ENCODE measurements around the gene LGMN. TPM values are rescaled to one million over a fixed set of nuclear protein-coding genes. Genes with fewer than 3 reads are reported as not detected.

The LGMN gene
- total and polyA plus RNA-seq, 2 experiments from 2014 or later: 130 to 169 TPM

DNA sequence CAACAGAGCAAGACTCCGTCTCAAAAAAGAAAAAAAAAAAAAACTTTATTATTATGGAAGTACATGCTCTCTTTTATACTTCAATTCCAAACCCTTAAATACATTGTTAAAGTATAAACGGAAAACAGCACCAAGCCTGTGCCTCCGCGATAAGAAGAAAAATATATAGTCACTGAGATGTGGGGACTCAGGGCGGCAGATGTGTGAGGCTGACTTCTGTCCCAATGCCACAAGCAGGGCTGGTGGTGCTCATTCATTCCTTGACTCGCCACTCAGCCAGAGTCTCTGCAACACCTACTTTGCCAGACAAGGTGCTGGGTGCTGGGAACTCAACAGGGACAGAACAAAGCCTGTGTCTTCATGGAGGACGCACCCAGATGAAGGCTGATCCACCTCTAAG is 13.8 kb downstream of the LGMN start:
- 93% methylated on average over 7 of the region's 7 CpGs for WGBS (ENCODE audit: low lambda C conversion rate, missing lambda C conversion rate)

GRCh38 chr14:92733007-92733406 is 15.4 kb downstream of the LGMN start:
- no peak for TF ChIP-seq EZH2phosphoT487 (IDR thresholded peaks at IDR 0.05; ENCODE audit: low read depth, severe bottlenecking, unreplicated experiment)
- no peak for DNase-seq (ENCODE audit: low spot score)
- WGBS (ENCODE audit: low lambda C conversion rate, missing lambda C conversion rate): 73% methylated on average over 4 of the region's 4 CpGs

More for the DNA sequence above, 13.8 kb downstream of the LGMN start:
- Histone ChIP-seq H3K79me2 (peaks cover 28% of the 10 kb centered on the region), H3K27ac (no peak overlapping the region), H3K4me3 (no peak overlapping the region), H3K4me1 (ENCODE audit: insufficient read depth) (peaks cover 17% of the 10 kb centered on the region), H4K20me1 (ENCODE audit: insufficient read depth, poor library complexity, severe bottlenecking) (no peaks in the 10 kb centered on the region), H2AFZ (no peak overlapping the region), H3K9me2 (replicated peaks; ENCODE audit: insufficient read depth) (no peaks in the 10 kb centered on the region), H3K4me2 (no peak overlapping the region), H3K27me3 (no peaks in the 10 kb centered on the region), H3K36me3 (replicated peaks; ENCODE audit: insufficient read depth, low read depth) (no peaks in the 10 kb centered on the region), H3K9me3 (ENCODE audit: low read depth) (no peaks in the 10 kb centered on the region)
- TF ChIP-seq EZH2phosphoT487 (IDR thresholded peaks at IDR 0.05; ENCODE audit: low read depth, severe bottlenecking, unreplicated experiment) (no peak), EZH2 (IDR thresholded peaks at IDR 0.05; ENCODE audit: borderline replicate concordance) (no peak)
- TF ChIP-seq, protein P1, sequence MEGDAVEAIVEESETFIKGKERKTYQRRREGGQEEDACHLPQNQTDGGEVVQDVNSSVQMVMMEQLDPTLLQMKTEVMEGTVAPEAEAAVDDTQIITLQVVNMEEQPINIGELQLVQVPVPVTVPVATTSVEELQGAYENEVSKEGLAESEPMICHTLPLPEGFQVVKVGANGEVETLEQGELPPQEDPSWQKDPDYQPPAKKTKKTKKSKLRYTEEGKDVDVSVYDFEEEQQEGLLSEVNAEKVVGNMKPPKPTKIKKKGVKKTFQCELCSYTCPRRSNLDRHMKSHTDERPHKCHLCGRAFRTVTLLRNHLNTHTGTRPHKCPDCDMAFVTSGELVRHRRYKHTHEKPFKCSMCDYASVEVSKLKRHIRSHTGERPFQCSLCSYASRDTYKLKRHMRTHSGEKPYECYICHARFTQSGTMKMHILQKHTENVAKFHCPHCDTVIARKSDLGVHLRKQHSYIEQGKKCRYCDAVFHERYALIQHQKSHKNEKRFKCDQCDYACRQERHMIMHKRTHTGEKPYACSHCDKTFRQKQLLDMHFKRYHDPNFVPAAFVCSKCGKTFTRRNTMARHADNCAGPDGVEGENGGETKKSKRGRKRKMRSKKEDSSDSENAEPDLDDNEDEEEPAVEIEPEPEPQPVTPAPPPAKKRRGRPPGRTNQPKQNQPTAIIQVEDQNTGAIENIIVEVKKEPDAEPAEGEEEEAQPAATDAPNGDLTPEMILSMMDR (IDR thresholded peaks at IDR 0.05; ENCODE audit: poor library complexity): no peak
- DNase-seq (ENCODE audit: low spot score): no peak

DNA sequence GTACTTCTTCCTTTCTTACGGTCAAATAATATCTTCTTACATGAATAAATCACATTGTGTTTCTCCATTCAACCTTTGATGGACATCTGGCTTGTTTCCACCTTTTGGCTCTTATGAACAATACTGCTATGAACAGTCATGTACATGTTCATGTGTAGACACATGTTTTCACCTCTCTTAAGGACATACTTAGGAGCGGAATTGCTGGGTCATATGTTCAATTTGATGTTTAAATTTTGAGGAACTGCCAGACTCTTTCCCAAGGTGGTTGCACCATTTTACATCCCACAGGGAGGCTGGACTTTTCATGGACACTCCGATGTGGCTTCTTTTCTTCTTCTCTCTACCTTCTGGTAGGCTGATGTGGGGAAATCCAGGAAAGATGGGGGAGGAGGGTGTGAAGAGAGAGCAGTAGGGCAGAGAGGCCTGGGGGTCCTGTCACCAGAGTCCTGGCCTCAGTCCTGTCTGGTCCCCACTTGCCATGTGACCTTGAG is 16.8 kb downstream of the LGMN start:
- WGBS (ENCODE audit: low lambda C conversion rate, missing lambda C conversion rate): 98% methylated on average over 3 of the region's 3 CpGs
- H3K9me2 ChIP-seq (replicated peaks; ENCODE audit: insufficient read depth): no peaks in the 10 kb centered on the region
- TF ChIP-seq, protein P1 (IDR thresholded peaks at IDR 0.05; ENCODE audit: poor library complexity): no peak
- TF ChIP-seq EZH2phosphoT487 (IDR thresholded peaks at IDR 0.05; ENCODE audit: low read depth, severe bottlenecking, unreplicated experiment) (no peak), EZH2 (IDR thresholded peaks at IDR 0.05; ENCODE audit: borderline replicate concordance) (no peak)
- H3K27me3 ChIP-seq: no peaks in the 10 kb centered on the region
- DNase-seq (ENCODE audit: low spot score): no peak
- H3K4me1 ChIP-seq (ENCODE audit: insufficient read depth): peaks cover 7% of the 10 kb centered on the region
- no peak overlapping the region for H2AFZ ChIP-seq
- H4K20me1 ChIP-seq (ENCODE audit: insufficient read depth, poor library complexity, severe bottlenecking): no peaks in the 10 kb centered on the region
- H3K27ac ChIP-seq: no peak overlapping the region
- no peak overlapping the region for H3K4me2 ChIP-seq
- H3K4me3 ChIP-seq: no peak overlapping the region
- peaks cover 14% of the 10 kb centered on the region for H3K79me2 ChIP-seq
- no peaks in the 10 kb centered on the region for H3K36me3 ChIP-seq (replicated peaks; ENCODE audit: insufficient read depth, low read depth)
- H3K9me3 ChIP-seq (ENCODE audit: low read depth): no peaks in the 10 kb centered on the region

More at GRCh38 chr14:92733007-92733406, 15.4 kb downstream of the LGMN start:
- H3K79me2 ChIP-seq: peaks cover 18% of the 10 kb centered on the region
- no peaks in the 10 kb centered on the region for H4K20me1 ChIP-seq (ENCODE audit: insufficient read depth, poor library complexity, severe bottlenecking)
- no peaks in the 10 kb centered on the region for H3K9me2 ChIP-seq (replicated peaks; ENCODE audit: insufficient read depth)
- peaks cover 17% of the 10 kb centered on the region for H3K4me1 ChIP-seq (ENCODE audit: insufficient read depth)
- H3K27ac ChIP-seq: peak overlapping the region; percentile 17
- H3K4me2 ChIP-seq: no peak overlapping the region
- H3K36me3 ChIP-seq (replicated peaks; ENCODE audit: insufficient read depth, low read depth): no peaks in the 10 kb centered on the region
- H2AFZ ChIP-seq: no peak overlapping the region
- no peaks in the 10 kb centered on the region for H3K9me3 ChIP-seq (ENCODE audit: low read depth)
- no peak overlapping the region for H3K4me3 ChIP-seq
- H3K27me3 ChIP-seq: no peaks in the 10 kb centered on the region

DNA sequence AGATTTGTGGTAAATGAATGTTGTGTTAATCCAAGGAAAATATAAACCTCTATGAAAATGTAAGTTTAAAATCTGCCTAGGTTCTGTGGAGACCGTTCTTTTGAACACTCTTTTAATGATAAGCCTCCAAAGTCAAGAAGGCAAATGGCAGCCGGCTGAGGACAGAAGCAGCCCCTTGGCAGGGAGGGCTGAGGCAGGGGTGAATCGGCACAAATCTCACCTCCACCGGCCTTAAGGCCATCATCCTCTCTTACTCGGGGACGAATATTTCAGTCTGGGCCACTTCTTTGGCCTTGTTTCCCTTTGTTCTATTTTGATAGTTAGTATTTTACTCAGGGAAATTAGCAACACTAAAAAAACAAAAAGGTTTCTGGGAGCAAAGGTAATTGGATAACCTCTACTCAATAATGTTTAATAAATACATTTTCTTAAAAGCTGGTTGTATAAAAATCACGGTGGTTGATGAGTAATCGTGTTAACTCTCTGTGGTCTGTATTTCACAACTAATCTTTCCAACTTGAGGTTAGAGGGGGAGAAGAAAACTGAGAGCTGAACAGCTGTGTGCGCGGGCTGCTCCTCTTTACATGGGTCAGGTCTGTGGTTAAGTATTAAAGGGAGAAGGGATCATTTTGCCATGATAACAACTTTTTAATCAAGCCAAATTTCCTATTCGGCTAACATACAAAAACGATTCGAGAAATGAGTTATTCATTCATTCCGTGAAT is 18.6 kb downstream of the LGMN start:
- no peaks in the 10 kb centered on the region for H4K20me1 ChIP-seq (ENCODE audit: insufficient read depth, poor library complexity, severe bottlenecking)
- 84% methylated on average over 14 of the region's 14 CpGs for WGBS (ENCODE audit: low lambda C conversion rate, missing lambda C conversion rate)
- no peaks in the 10 kb centered on the region for H3K9me2 ChIP-seq (replicated peaks; ENCODE audit: insufficient read depth)
- H3K27me3 ChIP-seq: no peaks in the 10 kb centered on the region
- peaks cover 9% of the 10 kb centered on the region for H3K4me1 ChIP-seq (ENCODE audit: insufficient read depth)
- H2AFZ ChIP-seq: no peak overlapping the region
- no peak overlapping the region for H3K27ac ChIP-seq
- H3K36me3 ChIP-seq (replicated peaks; ENCODE audit: insufficient read depth, low read depth): no peaks in the 10 kb centered on the region
- TF ChIP-seq EZH2phosphoT487 (IDR thresholded peaks at IDR 0.05; ENCODE audit: low read depth, severe bottlenecking, unreplicated experiment) (no peak), EZH2 (IDR thresholded peaks at IDR 0.05; ENCODE audit: borderline replicate concordance) (no peak)
- TF ChIP-seq, protein P1 (IDR thresholded peaks at IDR 0.05; ENCODE audit: poor library complexity): no peak
- no peaks in the 10 kb centered on the region for H3K9me3 ChIP-seq (ENCODE audit: low read depth)
- no peak overlapping the region for H3K4me3 ChIP-seq
- no peak for DNase-seq (ENCODE audit: low spot score)
- no peak overlapping the region for H3K4me2 ChIP-seq
- H3K79me2 ChIP-seq: peaks cover 3% of the 10 kb centered on the region

All from hepatocyte (in vitro differentiated cells).